ENCODE results near the gene SERPINE3. TPM values are rescaled to one million over a fixed set of nuclear protein-coding genes. Genes with fewer than 3 reads are reported as not detected.

SERPINE3 gene
- total and polyA plus RNA-seq, 2 donors (not counting 1 experiment from before 2014, with no cell fraction given) = not detected

- H3K9ac ChIP-seq (ENCODE audit: insufficient read depth, low read length) = no peak overlapping the region
- no peaks in the 10 kb centered on the region for H3K79me2 ChIP-seq (ENCODE audit: control insufficient read depth, insufficient read depth, low read length)
- H3K27me3 ChIP-seq (ENCODE audit: control insufficient read depth, insufficient read depth, low read length) = no peaks in the 10 kb centered on the region
- peak in 1 of 2 donors; percentile 78 for DNase-seq (ENCODE audit: low read depth in 2 of 2)
- no peaks in the 10 kb centered on the region for H3K36me3 ChIP-seq (ENCODE audit: control insufficient read depth, insufficient read depth, low read length)
- no peaks in the 10 kb centered on the region for H3K9me3 ChIP-seq (ENCODE audit: control insufficient read depth, insufficient read depth, low read depth, low read length)
- no peak overlapping the region for H3K27ac ChIP-seq (ENCODE audit: insufficient read depth, low read length)
- no peak overlapping the region for H2AFZ ChIP-seq (ENCODE audit: low read length)
- no peaks in the 10 kb centered on the region for H4K20me1 ChIP-seq (ENCODE audit: control insufficient read depth, extremely low read depth, insufficient read depth, low read length)
- H3K4me1 ChIP-seq (ENCODE audit: control insufficient read depth, extremely low read depth, insufficient read depth, low read length) = no peaks in the 10 kb centered on the region
- TF ChIP-seq EZH2 (IDR thresholded peaks at IDR 0.05; ENCODE audit: low read length, missing control alignments) (no peak), CTCF (conservative IDR thresholded peaks at IDR 0.05 in 1 of 2, IDR thresholded peaks at IDR 0.05 in 1 of 2; ENCODE audit: low read depth in 1 of 2, low read length in 2 of 2) (no peak)
- H3K4me2 ChIP-seq (ENCODE audit: extremely low read depth, insufficient read depth, low read length) = no peak overlapping the region
- H3K4me3 ChIP-seq (replicated peaks in 1 of 4; ENCODE audit: control extremely low read depth in 1 of 4, insufficient read depth in 1 of 4, low read depth in 3 of 4, low read length in 4 of 4) = no peak overlapping the region
These were observed 8.7 kb upstream of the SERPINE3 start for GRCh38 chr13:51330791-51331190.

- H3K4me1 ChIP-seq (ENCODE audit: control insufficient read depth, extremely low read depth, insufficient read depth, low read length) = no peaks in the 10 kb centered on the region
- no peaks in the 10 kb centered on the region for H3K36me3 ChIP-seq (ENCODE audit: control insufficient read depth, insufficient read depth, low read length)
- no peaks in the 10 kb centered on the region for H3K79me2 ChIP-seq (ENCODE audit: control insufficient read depth, insufficient read depth, low read length)
- no peaks in the 10 kb centered on the region for H4K20me1 ChIP-seq (ENCODE audit: control insufficient read depth, extremely low read depth, insufficient read depth, low read length)
- DNase-seq (ENCODE audit: low read depth in 2 of 2) = no peak
- no peak overlapping the region for H3K4me2 ChIP-seq (ENCODE audit: extremely low read depth, insufficient read depth, low read length)
- H2AFZ ChIP-seq (ENCODE audit: low read length) = no peak overlapping the region
- H3K9me3 ChIP-seq (ENCODE audit: control insufficient read depth, insufficient read depth, low read depth, low read length) = no peaks in the 10 kb centered on the region
- no peaks in the 10 kb centered on the region for H3K27me3 ChIP-seq (ENCODE audit: control insufficient read depth, insufficient read depth, low read length)
- no peak overlapping the region for H3K4me3 ChIP-seq (replicated peaks in 1 of 4; ENCODE audit: control extremely low read depth in 1 of 4, insufficient read depth in 1 of 4, low read depth in 3 of 4, low read length in 4 of 4)
- no peak overlapping the region for H3K27ac ChIP-seq (ENCODE audit: insufficient read depth, low read length)
- TF ChIP-seq CTCF (conservative IDR thresholded peaks at IDR 0.05 in 1 of 2, IDR thresholded peaks at IDR 0.05 in 1 of 2; ENCODE audit: low read depth in 1 of 2, low read length in 2 of 2) = no peak
- no peak for TF ChIP-seq EZH2 (IDR thresholded peaks at IDR 0.05; ENCODE audit: low read length, missing control alignments)
- H3K9ac ChIP-seq (ENCODE audit: insufficient read depth, low read length) = no peak overlapping the region
These were observed 8.1 kb upstream of the SERPINE3 start for GRCh38 chr13:51331354-51331861.

- Histone ChIP-seq H3K4me1 (ENCODE audit: control insufficient read depth, extremely low read depth, insufficient read depth, low read length) (no peaks in the 10 kb centered on the region), H3K27ac (ENCODE audit: insufficient read depth, low read length) (no peak overlapping the region), H3K79me2 (ENCODE audit: control insufficient read depth, insufficient read depth, low read length) (no peaks in the 10 kb centered on the region), H3K27me3 (ENCODE audit: control insufficient read depth, insufficient read depth, low read length) (no peaks in the 10 kb centered on the region), H3K9me3 (ENCODE audit: control insufficient read depth, insufficient read depth, low read depth, low read length) (no peaks in the 10 kb centered on the region), H2AFZ (ENCODE audit: low read length) (no peak overlapping the region), H3K4me2 (ENCODE audit: extremely low read depth, insufficient read depth, low read length) (no peak overlapping the region), H3K36me3 (ENCODE audit: control insufficient read depth, insufficient read depth, low read length) (no peaks in the 10 kb centered on the region), H3K9ac (ENCODE audit: insufficient read depth, low read length) (no peak overlapping the region), H4K20me1 (ENCODE audit: control insufficient read depth, extremely low read depth, insufficient read depth, low read length) (no peaks in the 10 kb centered on the region), H3K4me3 (replicated peaks in 1 of 4; ENCODE audit: control extremely low read depth in 1 of 4, insufficient read depth in 1 of 4, low read depth in 3 of 4, low read length in 4 of 4) (no peak overlapping the region)
- no peak for DNase-seq (ENCODE audit: low read depth in 2 of 2)
- TF ChIP-seq CTCF (conservative IDR thresholded peaks at IDR 0.05 in 1 of 2, IDR thresholded peaks at IDR 0.05 in 1 of 2; ENCODE audit: low read depth in 1 of 2, low read length in 2 of 2) (no peak), EZH2 (IDR thresholded peaks at IDR 0.05; ENCODE audit: low read length, missing control alignments) (no peak)
These were observed 6.7 kb upstream of the SERPINE3 start for GRCh38 chr13:51332566-51333361.
